OCI-M2 (cell line): ENCODE results near the gene MYO18A.

ENCODE experiments used
- DNase-seq: peaks from one replicate; lab custom pipeline; 2025; ENCODE audit not compliant: unreplicated experiment; lab: John Stamatoyannopoulos, UW

MYO18A gene

GRCh38 chr17:29059281-29059680, 120.9 kb downstream of the MYO18A start:
- DNase-seq = no peak

GRCh38 chr17:29058391-29058790, 121.8 kb downstream of the MYO18A start:
- DNase-seq = no peak

DNA sequence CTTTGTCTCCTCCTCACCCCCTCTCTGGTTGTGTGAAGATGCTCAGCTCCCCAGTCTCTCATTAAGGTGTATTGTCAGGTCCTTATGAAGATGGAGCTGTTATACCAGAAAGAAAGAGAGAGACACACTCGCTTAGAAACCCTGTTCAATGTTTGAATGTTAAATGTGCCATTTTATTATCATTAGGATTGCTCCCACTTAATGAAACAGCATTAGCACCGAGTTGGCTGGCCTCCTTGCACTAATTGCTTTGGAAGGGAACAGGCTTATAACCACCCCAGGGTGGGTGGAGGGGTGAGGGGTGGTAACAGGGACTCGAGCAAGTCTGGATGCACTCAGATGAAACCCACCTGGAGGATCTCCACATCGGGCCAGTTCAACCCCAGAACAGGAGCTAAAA, 122.8 kb downstream of the MYO18A start:
- no peak for DNase-seq

- DNase-seq = no peak
Measured at GRCh38 chr17:29054835-29055234, 125.4 kb downstream of the MYO18A start.

DNA sequence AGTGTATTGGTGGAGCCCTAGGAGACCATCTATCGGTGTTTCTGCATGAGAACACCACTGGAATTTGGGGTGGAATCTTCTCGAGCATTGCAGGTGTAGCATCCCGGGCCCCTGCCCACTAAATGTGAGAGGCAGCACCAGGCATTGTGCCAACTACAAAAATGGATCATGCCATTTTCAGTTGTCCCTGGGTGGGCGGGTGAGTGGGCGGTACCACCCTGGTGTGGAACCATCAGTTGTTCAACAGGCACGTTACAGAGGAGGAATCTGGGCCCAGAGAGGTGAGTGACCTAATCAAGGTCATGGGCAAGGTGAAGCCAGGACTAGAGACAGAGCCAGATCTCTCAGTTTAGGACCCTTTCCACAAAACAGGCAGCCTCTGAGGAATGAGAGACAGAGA, 128.5 kb downstream of the MYO18A start:
- no peak for DNase-seq

DNA sequence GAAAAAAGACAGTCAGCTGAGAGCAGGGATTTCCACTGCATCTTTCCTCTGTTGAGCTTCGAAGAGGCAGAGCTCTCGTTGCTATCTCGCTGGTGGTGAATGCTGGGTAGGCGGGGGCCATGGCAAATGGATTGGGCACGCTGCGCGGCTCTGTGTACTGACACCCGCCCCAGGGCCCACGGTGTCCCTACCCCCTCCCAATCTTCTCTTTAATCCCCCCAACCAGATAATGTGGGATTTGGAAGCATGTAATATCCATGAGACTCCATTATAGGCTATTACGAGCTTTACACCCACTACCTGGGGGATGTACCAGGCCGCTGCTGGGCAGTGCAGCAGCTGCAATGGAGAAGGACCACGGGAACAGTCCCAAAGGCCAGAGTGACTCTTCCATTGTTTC, 129.0 kb downstream of the MYO18A start:
- no peak for DNase-seq

- no peak for DNase-seq
Measured at GRCh38 chr17:29050176-29050575, 130.0 kb downstream of the MYO18A start.

GRCh38 chr17:29049541-29050145, 130.6 kb downstream of the MYO18A start:
- DNase-seq = no peak

DNA sequence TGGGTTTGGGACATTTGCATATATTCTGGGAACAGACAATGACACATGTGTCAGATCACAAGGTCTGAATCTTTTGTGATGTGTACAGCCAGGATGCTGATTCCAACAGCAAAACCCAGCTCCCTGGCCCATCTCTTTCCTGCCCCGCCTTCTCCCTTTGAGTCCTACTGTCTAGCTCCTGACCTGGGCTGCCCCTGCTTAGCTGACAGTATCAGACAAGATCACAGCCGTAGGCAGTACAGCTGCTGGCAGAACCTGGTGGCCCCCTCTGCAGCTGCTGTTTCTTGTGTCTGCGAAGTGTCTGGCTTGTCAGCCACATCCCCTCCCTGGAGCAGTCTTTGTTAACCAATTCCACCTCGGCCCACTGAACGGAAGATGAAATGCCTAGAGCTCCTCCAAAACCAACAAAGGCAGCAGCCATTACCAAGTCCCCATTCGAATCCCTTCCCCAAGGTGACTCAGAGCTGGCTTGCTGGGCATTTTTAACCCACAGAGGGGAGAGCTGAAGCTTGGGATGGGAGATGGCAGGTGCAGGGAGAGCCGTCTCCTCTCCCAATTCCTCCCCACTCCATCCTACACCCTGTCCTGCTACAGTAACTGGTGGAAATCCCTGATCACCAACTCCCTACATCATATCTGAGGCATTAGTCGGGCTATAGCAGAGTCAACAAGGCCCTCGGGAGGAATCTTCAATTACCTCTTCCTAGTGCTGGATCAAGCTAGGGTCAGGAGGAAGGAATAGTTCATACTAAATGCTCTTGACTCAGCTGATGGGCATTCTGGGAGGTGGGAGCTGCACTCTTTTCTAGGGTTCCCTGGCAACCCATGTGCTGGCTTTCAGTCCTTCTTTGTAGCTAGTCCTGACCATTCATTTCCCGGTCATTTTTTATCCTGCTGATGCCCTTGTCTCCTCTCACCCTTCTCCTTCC, 131.5 kb downstream of the MYO18A start:
- DNase-seq = no peak

DNA sequence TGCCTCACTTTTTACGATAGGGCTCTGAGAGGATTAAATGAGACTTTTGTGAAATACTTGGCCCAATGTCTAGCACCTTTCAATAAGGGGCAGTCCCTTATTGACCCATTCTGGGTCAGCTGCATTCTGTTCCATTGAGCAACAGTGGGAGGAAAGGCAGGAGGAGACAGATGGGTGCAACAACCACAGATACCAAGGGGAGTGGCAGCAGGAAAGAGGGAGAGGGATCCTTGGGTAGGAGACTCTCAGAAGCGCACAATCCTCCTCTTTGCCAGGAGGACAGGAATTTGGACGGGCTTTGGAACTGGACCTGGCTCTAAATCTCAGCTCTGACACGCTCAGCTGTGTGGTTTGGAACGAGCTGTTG, 133.7 kb downstream of the MYO18A start:
- DNase-seq = no peak

- DNase-seq = no peak
Measured at GRCh38 chr17:29045734-29046472, 134.3 kb downstream of the MYO18A start.

DNA sequence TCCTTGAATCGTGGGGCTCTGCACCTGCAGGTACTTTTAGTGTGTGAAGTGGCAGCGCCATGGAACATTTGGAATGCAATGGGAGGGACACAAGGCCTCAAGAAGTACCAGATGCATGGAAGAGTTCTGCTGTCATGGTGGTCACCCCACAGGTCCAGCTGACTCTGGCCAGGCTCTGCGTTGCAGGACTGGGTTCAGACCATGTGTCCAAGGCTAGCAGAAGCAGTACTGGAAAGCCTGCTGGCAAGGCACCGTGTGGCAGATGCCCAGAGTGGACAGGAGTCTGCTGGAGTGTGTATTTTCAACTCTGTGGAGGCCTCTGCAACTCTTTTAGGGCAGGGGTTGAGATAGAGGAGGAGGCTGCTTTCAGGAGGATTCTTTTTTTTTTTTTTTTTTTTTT, 135.2 kb downstream of the MYO18A start:
- DNase-seq = no peak

DNA sequence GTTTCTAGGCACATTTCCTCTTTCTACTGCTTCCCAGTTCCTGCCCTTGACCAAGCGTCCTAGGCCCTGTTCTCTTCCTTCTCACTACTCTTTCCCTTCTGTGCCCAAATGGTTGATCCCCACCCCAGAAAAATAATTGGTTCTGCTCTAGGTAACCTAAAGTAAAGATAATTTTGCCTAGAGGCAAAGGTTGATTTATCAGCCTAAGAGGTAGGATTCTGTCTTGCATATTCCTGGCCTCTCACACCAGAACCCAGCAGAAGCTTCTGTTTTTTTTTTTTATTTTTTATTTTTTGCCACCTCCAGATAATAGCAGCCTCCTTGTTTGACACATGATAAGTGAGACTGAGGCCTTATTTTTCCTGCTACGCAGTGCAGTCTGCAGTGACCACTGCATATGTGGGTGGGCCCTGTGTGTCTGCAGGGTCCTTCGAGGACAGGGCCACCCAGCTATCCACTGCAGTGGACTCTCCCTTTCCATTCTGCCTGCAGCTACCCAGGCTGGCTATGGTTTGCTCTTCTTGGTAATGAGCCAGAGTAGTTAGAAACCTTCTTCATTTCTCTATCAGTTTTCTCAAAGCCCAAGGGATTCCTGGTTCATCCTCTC, 136.6 kb downstream of the MYO18A start:
- DNase-seq = no peak

DNA sequence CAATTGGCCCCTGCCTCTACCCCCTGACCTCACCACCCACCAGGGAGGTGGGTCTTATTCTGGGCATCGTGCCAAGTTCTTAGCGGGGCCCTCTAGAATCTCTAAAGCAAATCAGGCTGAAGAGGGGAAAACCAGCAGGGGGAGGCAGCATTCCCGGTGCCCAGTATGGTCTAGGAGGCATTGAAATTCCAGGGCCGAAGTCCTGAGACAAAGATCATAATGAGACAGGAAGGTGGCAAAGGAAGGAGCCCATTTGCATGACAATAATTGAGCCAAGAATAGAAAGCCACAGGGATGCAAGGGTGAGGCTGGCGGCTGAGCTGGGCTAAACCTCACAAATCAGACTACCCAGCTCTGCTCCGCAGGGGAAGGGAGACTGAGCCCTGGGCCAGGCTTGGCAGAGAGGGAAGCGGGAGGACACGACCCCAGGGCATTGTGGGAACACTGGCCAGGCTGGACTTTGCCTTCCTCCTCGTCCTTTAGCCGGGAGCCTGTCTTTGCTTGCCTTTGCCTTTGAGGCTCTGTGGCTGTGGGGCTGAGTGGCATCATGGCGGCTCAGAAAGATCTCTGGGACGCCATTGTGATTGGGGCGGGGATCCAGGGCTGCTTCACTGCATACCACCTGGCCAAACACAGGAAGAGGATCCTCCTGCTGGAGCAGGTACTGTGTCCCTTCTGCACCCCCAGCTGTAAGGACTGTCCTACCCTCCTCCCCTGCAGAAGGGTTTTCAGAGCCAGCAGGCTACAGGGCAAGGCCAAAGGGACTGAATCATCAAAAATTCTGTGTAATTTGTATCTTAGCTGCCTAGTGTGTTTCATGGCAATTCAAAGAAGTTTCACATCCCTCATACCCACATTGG, 137.3 kb downstream of the MYO18A start, which contains the start of gene PIPOX:
Gene PIPOX (plus strand): TSS at position 463 of the 860 bp plus-strand sequence. CDS start 85 bp downstream, at position 548.
- no peak for DNase-seq

DNA sequence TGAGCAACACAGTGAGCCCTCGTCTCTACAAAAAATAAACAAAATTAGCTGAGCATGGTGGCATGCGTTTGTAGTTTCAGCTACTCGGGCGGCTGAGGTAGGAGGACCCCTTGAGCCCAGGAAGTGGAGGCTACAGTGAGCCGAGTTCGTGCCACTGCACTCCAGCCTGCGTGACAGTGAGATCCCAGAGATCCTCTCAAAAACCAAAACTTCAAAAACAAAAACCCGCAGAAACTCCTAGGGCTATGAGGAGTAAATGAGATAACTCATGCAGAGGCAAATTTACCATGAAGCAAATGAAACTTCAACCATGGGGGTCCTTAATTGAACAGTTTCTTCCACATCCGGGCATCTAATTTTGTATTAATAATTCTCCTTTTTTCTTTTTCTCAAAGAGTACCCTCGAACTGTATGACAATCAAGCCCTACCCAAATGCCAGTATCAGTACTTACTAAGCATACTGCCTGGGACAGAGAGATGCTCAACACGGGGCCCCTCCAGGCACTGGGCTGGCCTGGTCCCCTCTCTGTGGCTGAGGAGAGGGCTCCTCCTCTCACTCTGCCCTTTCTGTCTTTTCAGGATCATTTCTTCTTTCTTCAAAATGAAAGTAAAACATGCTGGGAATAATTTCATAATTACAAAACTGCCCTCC, 138.0 kb downstream of the MYO18A start:
- DNase-seq = no peak

DNA sequence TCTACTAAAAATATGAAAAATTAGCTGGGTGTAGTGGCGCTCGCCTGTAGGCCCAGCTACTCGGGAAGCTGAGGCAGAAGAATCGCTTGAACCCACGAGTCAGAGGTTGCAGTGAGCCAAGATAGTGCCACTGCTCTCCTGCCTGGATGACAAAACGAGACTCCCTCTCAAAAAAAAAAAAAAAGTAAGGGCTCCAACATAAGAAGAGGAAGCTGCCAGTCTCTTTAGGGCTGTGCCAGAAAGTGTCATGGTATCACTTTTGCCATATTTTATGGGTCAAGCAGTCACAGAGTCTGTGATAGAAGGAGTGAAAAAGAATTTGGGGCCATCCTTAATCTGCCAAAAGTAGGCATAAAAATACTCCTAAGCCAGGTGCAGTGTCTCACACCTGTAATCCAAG, 138.6 kb downstream of the MYO18A start:
- no peak for DNase-seq

DNA sequence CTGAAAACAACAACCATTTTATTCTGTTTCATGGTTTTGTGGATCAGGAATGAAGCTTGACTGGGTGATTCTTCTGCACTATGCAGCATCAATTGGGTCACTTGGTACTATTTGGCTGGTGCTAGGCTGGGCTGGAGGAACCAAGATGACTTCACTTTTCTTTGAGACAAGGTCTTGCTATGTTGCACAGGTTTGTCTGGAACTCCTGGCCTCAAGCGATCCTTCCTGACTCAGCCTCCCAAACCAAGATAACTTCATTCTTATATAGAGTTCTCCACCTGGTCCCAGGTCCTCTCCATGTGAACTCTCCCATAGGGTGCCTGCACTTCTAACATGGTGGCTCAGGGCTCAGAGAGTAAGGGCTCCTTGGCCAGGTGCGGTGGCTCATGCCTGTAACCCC, 139.1 kb downstream of the MYO18A start:
- DNase-seq = no peak

DNA sequence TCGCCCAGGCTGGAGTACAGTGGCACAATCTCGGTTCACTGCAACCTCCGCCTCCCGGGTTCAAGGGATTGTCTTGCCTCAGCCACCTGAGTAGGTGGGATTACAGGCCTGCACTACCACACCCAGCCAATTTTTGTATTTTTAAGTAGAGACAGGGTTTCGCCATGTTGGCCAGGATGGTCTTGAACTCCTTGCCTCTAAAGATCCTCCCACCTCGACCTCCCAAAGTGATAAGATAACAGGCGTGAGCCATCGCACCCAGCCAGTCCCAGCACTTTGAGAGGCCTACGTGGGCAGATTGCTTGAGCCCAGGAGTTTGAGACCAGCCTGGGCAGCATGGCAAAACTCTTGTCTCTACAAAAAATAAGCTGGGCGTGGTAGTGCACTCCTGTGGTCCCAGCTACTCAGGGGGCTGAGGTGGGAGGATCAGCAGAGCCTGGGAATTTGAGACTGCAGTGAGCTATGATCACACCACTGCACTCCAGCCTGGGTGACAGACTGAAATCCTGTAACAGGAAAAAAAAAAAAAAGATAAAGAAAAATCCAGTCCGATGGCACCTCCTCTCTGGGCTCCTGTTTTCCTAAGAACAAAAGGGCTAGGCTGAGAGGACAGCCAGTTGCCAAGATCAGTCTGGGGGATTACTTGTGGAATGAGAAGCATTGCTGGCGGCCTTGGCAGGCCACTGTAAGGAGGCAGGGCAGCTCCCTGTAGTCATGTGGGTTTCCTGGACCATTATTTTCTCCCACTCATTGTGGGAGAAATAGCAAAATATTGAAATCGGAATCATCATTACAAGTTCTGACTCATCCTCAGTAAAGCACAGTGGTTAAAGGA, 140.2 kb downstream of the MYO18A start:
- DNase-seq = no peak
